Measurements from ENCODE around the gene LIPC. TPM values are rescaled to one million over a fixed set of nuclear protein-coding genes. Genes with fewer than 3 reads are reported as not detected.

Gene LIPC
- total RNA-seq, 1 donor from 2014 or later: not detected

DNA sequence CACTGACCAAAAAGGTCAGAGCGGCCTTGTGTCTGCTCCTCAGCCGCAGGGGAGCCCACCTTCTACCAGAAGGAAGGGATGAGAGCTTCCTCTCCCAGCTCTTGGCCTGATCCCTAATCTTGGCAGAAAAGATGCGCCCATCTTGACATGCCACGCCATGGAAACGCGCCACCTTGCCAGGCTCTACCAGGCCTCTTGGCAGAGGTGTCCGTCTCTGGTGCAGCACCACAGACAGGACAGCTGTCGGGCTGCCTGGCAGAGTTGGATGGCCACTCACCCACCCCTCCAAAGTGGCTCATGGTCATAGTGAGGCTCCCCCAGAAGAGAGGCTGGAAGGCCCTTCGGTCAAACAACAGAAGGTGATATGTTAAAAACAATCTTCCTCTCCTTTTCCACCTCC is 105.2 kb downstream of the LIPC start:
- H3K27ac Mint-ChIP-seq (ENCODE audit: unreplicated experiment): no peak overlapping the region

DNA sequence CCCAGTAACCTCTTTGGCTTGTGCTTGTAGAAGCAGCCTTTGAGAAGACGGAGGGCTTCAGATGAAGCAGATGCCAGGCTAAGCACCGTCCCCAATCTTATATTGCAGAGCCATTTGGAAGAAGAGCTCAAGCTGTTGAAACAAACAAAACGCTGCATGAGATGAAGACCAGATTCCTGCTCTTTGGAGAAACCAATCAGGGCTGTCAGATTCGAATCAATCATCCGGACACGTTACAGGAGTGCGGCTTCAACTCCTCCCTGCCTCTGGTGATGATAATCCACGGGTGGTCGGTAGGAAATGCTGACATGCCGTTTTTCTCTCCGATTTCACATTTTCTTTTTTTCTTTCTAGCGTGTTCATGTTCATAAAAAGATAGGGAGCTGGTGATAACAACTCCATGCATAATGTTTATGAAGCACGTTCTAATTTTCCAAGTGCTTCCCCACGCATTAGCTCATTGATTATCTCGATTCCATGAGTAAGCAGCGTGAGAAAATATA is 106.5 kb downstream of the LIPC start:
- H3K36me3 Mint-ChIP-seq (ENCODE audit: unreplicated experiment): peaks cover 6% of the 10 kb centered on the region
- H3K9me3 Mint-ChIP-seq (ENCODE audit: unreplicated experiment): no peaks in the 10 kb centered on the region
- peaks cover 6% of the 10 kb centered on the region for H3K4me1 Mint-ChIP-seq (ENCODE audit: unreplicated experiment)
- H3K27me3 Mint-ChIP-seq (ENCODE audit: unreplicated experiment): peaks cover 4% of the 10 kb centered on the region
- H3K4me3 Mint-ChIP-seq (ENCODE audit: unreplicated experiment): no peak overlapping the region
- no peak overlapping the region for H3K27ac Mint-ChIP-seq (ENCODE audit: unreplicated experiment)
- DNase-seq (ENCODE audit: extremely low spot score, unreplicated experiment): no peak
- TF ChIP-seq, protein P1, sequence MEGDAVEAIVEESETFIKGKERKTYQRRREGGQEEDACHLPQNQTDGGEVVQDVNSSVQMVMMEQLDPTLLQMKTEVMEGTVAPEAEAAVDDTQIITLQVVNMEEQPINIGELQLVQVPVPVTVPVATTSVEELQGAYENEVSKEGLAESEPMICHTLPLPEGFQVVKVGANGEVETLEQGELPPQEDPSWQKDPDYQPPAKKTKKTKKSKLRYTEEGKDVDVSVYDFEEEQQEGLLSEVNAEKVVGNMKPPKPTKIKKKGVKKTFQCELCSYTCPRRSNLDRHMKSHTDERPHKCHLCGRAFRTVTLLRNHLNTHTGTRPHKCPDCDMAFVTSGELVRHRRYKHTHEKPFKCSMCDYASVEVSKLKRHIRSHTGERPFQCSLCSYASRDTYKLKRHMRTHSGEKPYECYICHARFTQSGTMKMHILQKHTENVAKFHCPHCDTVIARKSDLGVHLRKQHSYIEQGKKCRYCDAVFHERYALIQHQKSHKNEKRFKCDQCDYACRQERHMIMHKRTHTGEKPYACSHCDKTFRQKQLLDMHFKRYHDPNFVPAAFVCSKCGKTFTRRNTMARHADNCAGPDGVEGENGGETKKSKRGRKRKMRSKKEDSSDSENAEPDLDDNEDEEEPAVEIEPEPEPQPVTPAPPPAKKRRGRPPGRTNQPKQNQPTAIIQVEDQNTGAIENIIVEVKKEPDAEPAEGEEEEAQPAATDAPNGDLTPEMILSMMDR (IDR thresholded peaks at IDR 0.05): no peak

More for the DNA sequence above, 105.2 kb downstream of the LIPC start:
- Mint-ChIP-seq H3K27me3 (ENCODE audit: unreplicated experiment) (peaks cover 4% of the 10 kb centered on the region), H3K4me3 (ENCODE audit: unreplicated experiment) (no peak overlapping the region), H3K9me3 (ENCODE audit: unreplicated experiment) (no peaks in the 10 kb centered on the region), H3K36me3 (ENCODE audit: unreplicated experiment) (peaks cover 6% of the 10 kb centered on the region), H3K4me1 (ENCODE audit: unreplicated experiment) (peaks cover 6% of the 10 kb centered on the region)
- DNase-seq (ENCODE audit: extremely low spot score, unreplicated experiment): no peak
- TF ChIP-seq, protein P1 (IDR thresholded peaks at IDR 0.05): no peak

DNA sequence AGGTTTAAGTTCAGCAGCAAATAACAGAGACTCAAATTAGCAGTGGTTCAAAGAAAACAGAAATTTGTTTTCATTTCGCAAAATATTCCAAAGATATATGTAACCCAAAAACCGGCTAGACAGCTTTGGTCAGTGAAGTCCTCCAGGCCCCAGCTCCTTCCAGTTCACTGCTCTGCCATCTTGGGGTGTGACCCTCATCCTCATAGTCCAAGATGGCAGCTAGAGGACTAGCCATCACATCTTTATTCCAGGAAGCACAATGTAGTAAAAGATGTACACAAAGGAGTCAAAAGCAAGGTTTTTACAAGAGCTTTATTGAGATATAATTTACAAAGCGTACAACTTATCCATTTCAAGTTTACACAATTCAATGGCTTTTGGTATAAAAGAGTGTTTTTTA is 107.1 kb downstream of the LIPC start:
- Mint-ChIP-seq H3K9me3 (ENCODE audit: unreplicated experiment) (no peaks in the 10 kb centered on the region), H3K4me1 (ENCODE audit: unreplicated experiment) (peaks cover 6% of the 10 kb centered on the region), H3K4me3 (ENCODE audit: unreplicated experiment) (no peak overlapping the region), H3K27me3 (ENCODE audit: unreplicated experiment) (peaks cover 4% of the 10 kb centered on the region), H3K36me3 (ENCODE audit: unreplicated experiment) (peaks cover 6% of the 10 kb centered on the region), H3K27ac (ENCODE audit: unreplicated experiment) (no peak overlapping the region)
- no peak for DNase-seq (ENCODE audit: extremely low spot score, unreplicated experiment)
- TF ChIP-seq, protein P1 (IDR thresholded peaks at IDR 0.05): no peak

DNA sequence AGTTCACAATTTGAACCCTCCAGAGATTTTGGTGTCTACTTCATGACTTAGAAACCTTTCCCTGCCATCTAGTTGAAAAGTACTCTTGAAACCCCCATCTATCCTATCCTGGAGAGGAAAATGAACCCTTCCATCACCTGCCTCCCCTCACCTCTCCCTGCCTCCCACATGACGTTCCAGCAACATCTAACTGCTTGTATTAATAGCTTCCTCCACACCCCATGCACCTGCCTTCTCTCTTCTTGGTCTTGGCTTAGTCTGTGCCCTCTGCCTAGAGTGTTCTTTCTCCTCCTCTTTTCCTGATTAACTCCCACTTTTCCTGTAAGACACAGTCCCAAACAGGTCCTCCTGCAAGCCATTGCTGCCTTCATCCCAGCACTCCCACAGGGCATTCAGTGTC is 107.8 kb downstream of the LIPC start:
- TF ChIP-seq, protein P1 (IDR thresholded peaks at IDR 0.05): no peak
- no peak overlapping the region for H3K4me3 Mint-ChIP-seq (ENCODE audit: unreplicated experiment)
- H3K4me1 Mint-ChIP-seq (ENCODE audit: unreplicated experiment): peaks cover 4% of the 10 kb centered on the region
- H3K27ac Mint-ChIP-seq (ENCODE audit: unreplicated experiment): no peak overlapping the region
- H3K27me3 Mint-ChIP-seq (ENCODE audit: unreplicated experiment): peaks cover 4% of the 10 kb centered on the region
- no peak for DNase-seq (ENCODE audit: extremely low spot score, unreplicated experiment)
- H3K36me3 Mint-ChIP-seq (ENCODE audit: unreplicated experiment): peaks cover 6% of the 10 kb centered on the region
- no peaks in the 10 kb centered on the region for H3K9me3 Mint-ChIP-seq (ENCODE audit: unreplicated experiment)

DNA sequence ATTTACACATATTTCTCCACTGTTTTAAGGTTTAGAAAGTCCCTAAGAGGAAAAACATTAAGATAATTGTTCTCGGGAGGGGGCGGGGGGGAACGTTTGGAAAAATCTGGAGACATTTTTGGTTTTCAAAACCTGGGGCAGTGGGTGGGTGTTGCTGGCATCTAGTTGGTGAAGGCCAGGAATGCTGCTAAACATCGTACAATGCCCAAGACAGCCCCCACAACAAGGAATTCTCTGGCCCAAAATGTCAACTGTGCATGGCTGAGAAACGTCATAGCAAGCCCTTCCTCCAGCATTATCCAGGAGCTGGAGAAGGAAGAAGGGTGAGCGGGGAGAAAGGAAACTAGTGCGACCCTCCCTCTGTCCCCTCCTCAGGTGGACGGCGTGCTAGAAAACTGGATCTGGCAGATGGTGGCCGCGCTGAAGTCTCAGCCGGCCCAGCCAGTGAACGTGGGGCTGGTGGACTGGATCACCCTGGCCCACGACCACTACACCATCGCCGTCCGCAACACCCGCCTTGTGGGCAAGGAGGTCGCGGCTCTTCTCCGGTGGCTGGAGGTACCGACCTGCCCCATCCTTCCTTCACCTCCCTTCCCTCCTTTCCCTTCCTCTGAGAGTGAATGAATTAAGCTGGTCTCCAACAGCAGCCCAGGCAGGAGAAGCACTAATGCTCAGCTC is 109.8 kb downstream of the LIPC start:
- H3K4me3 Mint-ChIP-seq (ENCODE audit: unreplicated experiment): no peak overlapping the region
- H3K27ac Mint-ChIP-seq (ENCODE audit: unreplicated experiment): no peak overlapping the region
- DNase-seq (ENCODE audit: extremely low spot score, unreplicated experiment): no peak
- H3K27me3 Mint-ChIP-seq (ENCODE audit: unreplicated experiment): no peaks in the 10 kb centered on the region
- H3K4me1 Mint-ChIP-seq (ENCODE audit: unreplicated experiment): peaks cover 12% of the 10 kb centered on the region
- H3K9me3 Mint-ChIP-seq (ENCODE audit: unreplicated experiment): no peaks in the 10 kb centered on the region
- TF ChIP-seq, protein P1 (IDR thresholded peaks at IDR 0.05): no peak
- peaks cover 6% of the 10 kb centered on the region for H3K36me3 Mint-ChIP-seq (ENCODE audit: unreplicated experiment)
